ENCODE results near the gene PPL. TPM values are rescaled to one million over a fixed set of nuclear protein-coding genes. Genes with fewer than 3 reads are reported as not detected.
"Not testable (repeated sequence)": the region's sequence is repeated elsewhere in the genome, so short reads cannot be mapped to it uniquely, and the experiment has no call there.

PPL gene
- total and polyA plus RNA-seq, 11 donors, result 4.3 to 23.8 (median 7.8) TPM

- intact Hi-C loops (cut with DNase I), result no loop called here
- TF ChIP-seq CTCF (IDR thresholded peaks at IDR 0.05), result no peak
- TF ChIP-seq POLR2A (IDR thresholded peaks at IDR 0.05), result no peak
- ATAC-seq, result no peak
- H3K27me3 ChIP-seq, result peaks cover 0 to 40% (median 5%) of the 10 kb centered on the region in 9 donors
- no peak for DNase-seq
- WGBS, 4 donors, result 90 to 95% (median 93%) methylated on average over 6 of the region's 6 CpGs
- H3K9me3 ChIP-seq, result no peaks in the 10 kb centered on the region
- H3K36me3 ChIP-seq, result no peaks in the 10 kb centered on the region
- H3K27ac ChIP-seq, result no peak overlapping the region
- H3K4me3 ChIP-seq, result no peak overlapping the region
- peaks cover 0 to 29% (median 13%) of the 10 kb centered on the region in 12 donors for H3K4me1 ChIP-seq
These were observed 2.4 kb downstream of the PPL start for GRCh38 chr16:4934591-4934990.

GRCh38 chr16:4933871-4934395, 3.0 kb downstream of the PPL start:
- DNase-seq (no peak), ATAC-seq (no peak)
- no peak overlapping the region for H3K27ac ChIP-seq
- intact Hi-C loops (cut with DNase I), result no loop called here
- TF ChIP-seq POLR2A (IDR thresholded peaks at IDR 0.05), result no peak
- TF ChIP-seq CTCF (IDR thresholded peaks at IDR 0.05), result no peak
- no peak overlapping the region for H3K4me3 ChIP-seq
- no peaks in the 10 kb centered on the region for H3K9me3 ChIP-seq
- 86 to 93% (median 92%) methylated on average over 15 of the region's 15 CpGs for WGBS, 4 donors
- H3K4me1 ChIP-seq, result peaks cover 0 to 29% (median 13%) of the 10 kb centered on the region in 12 donors
- no peaks in the 10 kb centered on the region for H3K36me3 ChIP-seq
- H3K27me3 ChIP-seq, result peaks cover 0 to 40% (median 5%) of the 10 kb centered on the region in 9 donors

- H3K4me1 ChIP-seq, result peaks cover 0 to 29% (median 13%) of the 10 kb centered on the region in 12 donors
- H3K4me3 ChIP-seq, result no peak overlapping the region
- intact Hi-C loops (cut with DNase I), result no loop called here
- DNase-seq, result no peak
- H3K27ac ChIP-seq, result no peak overlapping the region
- TF ChIP-seq CTCF (IDR thresholded peaks at IDR 0.05) (no peak), POLR2A (IDR thresholded peaks at IDR 0.05) (no peak)
- H3K9me3 ChIP-seq, result no peaks in the 10 kb centered on the region
- WGBS, 4 donors, result 25 to 40% (median 40%) methylated on average over 7 to 8 of the region's 8 CpGs
- no peaks in the 10 kb centered on the region for H3K36me3 ChIP-seq
- H3K27me3 ChIP-seq, result peaks cover 0 to 38% (median 5%) of the 10 kb centered on the region in 9 donors
- no peak for ATAC-seq
These were observed 3.5 kb downstream of the PPL start for GRCh38 chr16:4933433-4933832.

- Histone ChIP-seq H3K9me3 (peaks cover 0 to 16% (median 10%) of the 10 kb centered on the region in 12 donors), H3K36me3 (peaks cover 0 to 2% (median 0%) of the 10 kb centered on the region in 9 donors), H3K4me1 (peaks cover 0 to 18% (median 10%) of the 10 kb centered on the region in 12 donors), H3K4me3 (no peak overlapping the region), H3K27me3 (peaks cover 0 to 18% (median 0%) of the 10 kb centered on the region in 9 donors), H3K27ac (no peak overlapping the region)
- no peak for DNase-seq
- 79 to 85% (median 83%) methylated on average over 11 of the region's 11 CpGs for whole genome bisulfite sequencing, 4 donors
- no peak for ATAC-seq
- no peak for TF ChIP-seq POLR2A (IDR thresholded peaks at IDR 0.05)
- no peak for TF ChIP-seq CTCF (IDR thresholded peaks at IDR 0.05)
- intact Hi-C loops (cut with DNase I), result no loop called here
These were observed 5.6 kb downstream of the PPL start for GRCh38 chr16:4931381-4931780.

GRCh38 chr16:4929619-4930018, 7.3 kb downstream of the PPL start:
- H3K9me3 ChIP-seq, result peaks cover 0 to 21% (median 10%) of the 10 kb centered on the region in 12 donors
- ATAC-seq; H3K4me3 ChIP-seq; H3K27ac ChIP-seq; H3K36me3 ChIP-seq; H3K4me1 ChIP-seq; intact Hi-C loops (cut with DNase I); H3K27me3 ChIP-seq; DNase-seq: not testable (repeated sequence)
- 92 to 96% (median 95%) methylated on average over 4 of the region's 4 CpGs for WGBS, 4 donors

Measured in heart left ventricle (tissue), 16 donors.